IMR-90 (cell line): ENCODE data around the gene WDR37. TPM values are rescaled to one million over a fixed set of nuclear protein-coding genes. Genes with fewer than 3 reads are reported as not detected.

ENCODE experiments used
- ATAC-seq: fragments of 200-7000 bp; cut with Tn5 transposase; 2 replicates; pipeline ENCODE4 v1.9.1; 2020; ENCODE audit warnings: low read depth, mild to moderate bottlenecking, moderate library complexity
- BruUV-seq: library from RNA; stranded (reverse); fragments of 400-500 nt; replicated peaks from 2 replicates; lab custom pipeline; 2021; lab: Mats Ljungman, UMichigan
- CTCF ChIA-PET: fragments of 300-600 bp; formaldehyde crosslinking; extraction: SDS; loops from one replicate; lab custom pipeline; 2021; ENCODE audit warnings: antibody characterized with exemption; lab: Yijun Ruan, JAX
- POLR2A ChIA-PET: fragments of 300-600 bp; sonication (Branson Sonifier 250); formaldehyde crosslinking; loops from one replicate; lab custom pipeline; 2022; ENCODE audit warnings: antibody characterized with exemption; ENCODE audit not compliant: unreplicated experiment; lab: Charles Lee
- DNase-seq: peaks from one replicate; pipeline ENCODE4 v3.0.0; 2013
- H2AFZ ChIP-seq: replicated peaks from 2 replicates; pipeline ENCODE3; 2013; ENCODE audit warnings: low read length, mild to moderate bottlenecking; ENCODE audit not compliant: poor library complexity
- H2AK5ac ChIP-seq: 2 replicates; pipeline ENCODE4 v1.6.1; 2013; ENCODE audit warnings: low read depth, low read length, inconsistent platforms
- H2AK9ac ChIP-seq: replicated peaks from 2 replicates; pipeline ENCODE3; 2013; ENCODE audit warnings: mild to moderate bottlenecking, low read depth, low read length, moderate library complexity; ENCODE audit not compliant: poor library complexity
- H2BK120ac ChIP-seq: 2 replicates; pipeline ENCODE4 v1.6.1; 2013; ENCODE audit warnings: low read depth, low read length, inconsistent platforms
- H2BK15ac ChIP-seq: 3 replicates; pipeline ENCODE4 v1.6.1; 2013; ENCODE audit warnings: low read depth, low read length, inconsistent platforms
- H2BK20ac ChIP-seq: 2 replicates; pipeline ENCODE4 v1.6.1; 2013; ENCODE audit warnings: low read depth, mild to moderate bottlenecking, inconsistent platforms, low read length, moderate library complexity
- H2BK5ac ChIP-seq: 2 replicates; pipeline ENCODE4 v1.6.1; 2013; ENCODE audit warnings: mild to moderate bottlenecking, low read depth, low read length, inconsistent platforms; ENCODE audit not compliant: poor library complexity, severe bottlenecking
- H3K14ac ChIP-seq: replicated peaks from 2 replicates; pipeline ENCODE4 v1.6.1; 2013; ENCODE audit warnings: low read depth, low read length, inconsistent platforms
- H3K18ac ChIP-seq: 2 replicates; pipeline ENCODE4 v1.6.1; 2013; ENCODE audit warnings: low read depth, low read length, control low read depth
- H3K23ac ChIP-seq: 2 replicates; pipeline ENCODE4 v1.6.1; 2013; ENCODE audit warnings: low read depth, low read length, inconsistent platforms
- H3K27ac ChIP-seq: 2 replicates; pipeline ENCODE4 v1.5.1; 2013; ENCODE audit warnings: mild to moderate bottlenecking, control low read depth, low read length; ENCODE audit not compliant: insufficient read depth
- H3K27me3 ChIP-seq: 2 replicates; pipeline ENCODE4 v1.6.1; 2013; ENCODE audit warnings: low read length; ENCODE audit not compliant: control insufficient read depth, insufficient read depth
- H3K36me3 ChIP-seq: 2 replicates; pipeline ENCODE4 v1.6.1; 2013; ENCODE audit warnings: low read length, mixed read lengths; ENCODE audit not compliant: control insufficient read depth, insufficient read depth
- H3K4ac ChIP-seq: 2 replicates; pipeline ENCODE4 v1.6.1; 2013; ENCODE audit warnings: low read depth, low read length, inconsistent platforms
- H3K4me1 ChIP-seq: 2 replicates; pipeline ENCODE4 v1.6.1; 2013; ENCODE audit warnings: low read length, mixed read lengths; ENCODE audit not compliant: control insufficient read depth, insufficient read depth
- H3K4me2 ChIP-seq: 2 replicates; pipeline ENCODE4 v1.6.1; 2013; ENCODE audit warnings: low read depth, mild to moderate bottlenecking, control low read depth, low read length, moderate library complexity
- H3K4me3 ChIP-seq: 2 replicates; pipeline ENCODE4 v1.5.1; 2013; ENCODE audit warnings: low read depth, mild to moderate bottlenecking, control low read depth, low read length, moderate library complexity; ENCODE audit not compliant: insufficient read depth
- H3K56ac ChIP-seq: 2 replicates; pipeline ENCODE4 v1.6.1; 2013; ENCODE audit warnings: low read length, inconsistent platforms; ENCODE audit not compliant: insufficient read depth; ENCODE audit errors: extremely low read depth
- H3K79me1 ChIP-seq, 2 experiments: 2 replicates each; pipeline ENCODE4 v1.6.1; 2013; ENCODE audit warnings: low read length in 2 of 2, inconsistent platforms in 1 of 2, low read depth in 1 of 2
- H3K9ac ChIP-seq: 2 replicates; pipeline ENCODE4 v1.6.1; 2013; ENCODE audit warnings: low read depth, low read length, control low read depth
- H3K9me1 ChIP-seq: 2 replicates; pipeline ENCODE4 v1.6.1; 2013; ENCODE audit warnings: low read length, inconsistent platforms; ENCODE audit not compliant: insufficient read depth
- H3K9me3 ChIP-seq: 2 replicates; pipeline ENCODE4 v1.6.1; 2013; ENCODE audit warnings: low read length; ENCODE audit not compliant: control insufficient read depth, insufficient read depth
- H4K20me1 ChIP-seq: 2 replicates; pipeline ENCODE4 v1.6.1; 2013; ENCODE audit warnings: low read length, inconsistent platforms; ENCODE audit not compliant: insufficient read depth
- H4K5ac ChIP-seq: 2 replicates; pipeline ENCODE4 v1.6.1; 2013; ENCODE audit warnings: mild to moderate bottlenecking, low read depth, low read length, control low read depth
- H4K8ac ChIP-seq, 2 experiments: 2 replicates each; pipeline ENCODE4 v1.6.1; 2013; ENCODE audit warnings: low read depth in 2 of 2, low read length in 2 of 2, control low read depth in 1 of 2, inconsistent platforms in 1 of 2
- H4K91ac ChIP-seq: 2 replicates; pipeline ENCODE4 v1.6.1; 2013; ENCODE audit warnings: low read depth, low read length, inconsistent platforms; ENCODE audit not compliant: insufficient read depth
- FOS ChIP-seq: fragments of 150-350 bp; IDR thresholded peaks from 2 replicates; pipeline ENCODE4 v1.6.1; 2016; ENCODE audit warnings: low read depth, low read length
- WGBS, 2 experiments: methylation state at CpG; one replicate each; pipeline versions ENCODE4 v1.1.5 to v1.1.7; 2013; ENCODE audit warnings: missing lambda C conversion rate in 2 of 2; ENCODE audit not compliant: insufficient read length in 1 of 2; ENCODE audit errors: extremely low coverage in 2 of 2; 5-methylcytosine and 5-hydroxymethylcytosine counted together
- dilution Hi-C: fragments of 300-500 bp; cut with HindIII; formaldehyde crosslinking; loops from one replicate; pipeline ENCODE4 v1.14.3; 2018; ENCODE audit warnings: low sequenced_read_pairs; ENCODE audit not compliant: unreplicated experiment
- in situ Hi-C: fragments of 300-500 bp; cut with MboI; formaldehyde crosslinking; loops from 3 replicates; pipeline ENCODE4 v1.14.3; 2019; ENCODE audit warnings: low sequenced_read_pairs, inconsistent platforms, mixed read lengths
- intact Hi-C: fragments of 100-400 bp; cut with micrococcal nuclease; formaldehyde crosslinking; loops from 2 replicates; pipeline ENCODE4 v1.10.0; 2022
- polyA plus RNA-seq, 3 experiments: library from polyadenylated mRNA; depleted of rRNA; stranded (reverse); fragments of >200 nt; gene quantifications; 2 replicates each; pipeline ENCODE4 v1.2.3, GENCODE V29; 2012; ENCODE audit warnings: low replicate concordance in 1 of 3
- total RNA-seq: library from RNA; depleted of rRNA; stranded (reverse); fragments of >200 nt; gene quantifications from 2 replicates; pipeline ENCODE4 v1.2.3, GENCODE V29; 2012

WDR37 gene
- total and polyA plus RNA-seq, 2 of the 4 experiments (the other 2 are of a cell fraction) = 12.7 to 14.5 TPM

DNA sequence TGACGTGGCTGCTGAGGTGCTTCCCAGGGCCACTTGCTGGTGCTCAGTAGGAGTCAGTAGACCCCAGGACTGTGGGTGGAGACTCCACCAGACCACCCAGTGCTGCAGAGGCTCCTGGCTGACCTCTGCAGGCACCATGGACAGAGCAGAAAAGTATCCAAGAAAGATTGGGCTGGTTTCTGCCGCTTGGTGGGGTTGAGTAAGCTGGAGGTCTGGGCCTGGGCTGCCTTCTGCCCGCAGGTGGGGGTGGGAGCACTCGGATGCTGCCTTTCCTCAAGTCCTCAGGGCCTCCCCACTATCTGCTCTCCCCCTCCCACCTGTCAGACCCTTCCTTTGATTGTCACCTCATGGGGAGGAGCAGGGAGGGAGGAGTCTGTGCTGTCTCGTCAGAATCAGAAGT, 91.6 kb downstream of the WDR37 start:
- Histone ChIP-seq H4K91ac (no peak overlapping the region), H4K20me1 (no peaks in the 10 kb centered on the region), H4K8ac (no peak overlapping the region), H3K79me1 (no peaks in the 10 kb centered on the region), H3K4me2 (no peak overlapping the region), H3K9ac (no peak overlapping the region), H3K4ac (no peak overlapping the region), H2BK15ac (no peak overlapping the region), H2AK5ac (no peak overlapping the region), H2AFZ (no peak overlapping the region), H3K4me3 (no peak overlapping the region), H3K56ac (no peak overlapping the region), H3K36me3 (no peaks in the 10 kb centered on the region), H3K4me1 (no peaks in the 10 kb centered on the region), H2AK9ac (no peak overlapping the region), H3K14ac (no peak overlapping the region), H3K18ac (no peak overlapping the region), H2BK20ac (no peak overlapping the region), H3K23ac (no peak overlapping the region), H3K27ac (no peak overlapping the region), H2BK120ac (no peak overlapping the region), H3K27me3 (no peaks in the 10 kb centered on the region; the same call in 1 of the 2 replicates), H3K9me3 (peaks cover 6% of the 10 kb centered on the region), H2BK5ac (no peak overlapping the region), H4K5ac (no peak overlapping the region), H3K9me1 (no peaks in the 10 kb centered on the region)
- BruUV-seq = no TSS peak
- intact Hi-C loops = no loop called here
- ATAC-seq (no peak), DNase-seq (no peak)
- TF ChIP-seq FOS = no peak
- dilution Hi-C loops = no loop called here
- POLR2A ChIA-PET = no interaction called here
- in situ Hi-C loops = no loop called here
- WGBS, 2 experiments = 17% methylated on average over 1 of the region's 5 CpGs; no CpG with 5 or more reads in 1 of the 2 experiments
- CTCF ChIA-PET = no interaction called here
